Hepatocyte (in vitro differentiated cells): Measurements from ENCODE around the gene FLOT2.

ENCODE experiments used
- CTCF ChIP-seq: fragments of 200-600 bp; sonication (generic); IDR thresholded peaks from 2 replicates; pipeline ENCODE4 v1.5.1; 2016; ENCODE audit warnings: antibody characterized with exemption, mild to moderate bottlenecking; ENCODE audit not compliant: poor library complexity
- EZH2 ChIP-seq: fragments of 200-600 bp; sonication (generic); IDR thresholded peaks from 2 replicates; pipeline ENCODE4 v1.6.1; 2016; ENCODE audit warnings: antibody characterized with exemption, mild to moderate bottlenecking, borderline replicate concordance
- EZH2phosphoT487 ChIP-seq: fragments of 200-600 bp; sonication (generic); IDR thresholded peaks from one replicate; pipeline ENCODE4 v1.6.1; 2018; ENCODE audit warnings: antibody characterized with exemption, mild to moderate bottlenecking, low read depth, moderate library complexity; ENCODE audit not compliant: unreplicated experiment, severe bottlenecking

- TF ChIP-seq CTCF (no peak), EZH2 (no peak), EZH2phosphoT487 (no peak)
Observed at GRCh38 chr17:28926366-28926765, 28.8 kb upstream of the FLOT2 start.
